ENCODE measurements around the gene STK26. TPM values are rescaled to one million over a fixed set of nuclear protein-coding genes. Genes with fewer than 3 reads are reported as not detected.

Gene STK26
- total and polyA plus RNA-seq, 2 experiments from 2014 or later = 65.2 to 110 TPM

DNA sequence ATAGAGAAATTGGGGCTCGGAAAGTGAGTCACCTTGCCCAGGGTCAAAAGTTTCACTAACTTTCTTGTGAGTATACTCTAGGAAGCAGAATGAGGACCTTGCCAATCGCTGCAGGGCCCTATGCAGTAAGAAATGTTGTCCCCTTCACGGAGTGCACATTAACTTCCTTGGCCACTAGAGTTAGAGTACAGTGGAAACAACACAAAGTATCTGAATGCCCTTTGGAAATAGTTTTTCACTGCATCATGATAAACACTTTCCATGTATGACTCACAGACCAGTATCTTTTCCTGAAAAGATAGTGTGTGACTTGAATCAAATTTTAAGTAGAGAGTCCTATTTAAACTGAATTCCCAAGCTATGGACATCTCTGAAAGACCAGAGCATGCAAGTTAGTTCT lies 45.5 kb upstream of the STK26 start:
- Mint-ChIP-seq H3K36me3 (ENCODE audit: low read depth) (no peaks in the 10 kb centered on the region), H3K27me3 (ENCODE audit: insufficient read depth, low read depth, poor library complexity) (no peaks in the 10 kb centered on the region), H3K4me1 (peaks cover 20% of the 10 kb centered on the region; the same call in 2 of the 3 replicates)

DNA sequence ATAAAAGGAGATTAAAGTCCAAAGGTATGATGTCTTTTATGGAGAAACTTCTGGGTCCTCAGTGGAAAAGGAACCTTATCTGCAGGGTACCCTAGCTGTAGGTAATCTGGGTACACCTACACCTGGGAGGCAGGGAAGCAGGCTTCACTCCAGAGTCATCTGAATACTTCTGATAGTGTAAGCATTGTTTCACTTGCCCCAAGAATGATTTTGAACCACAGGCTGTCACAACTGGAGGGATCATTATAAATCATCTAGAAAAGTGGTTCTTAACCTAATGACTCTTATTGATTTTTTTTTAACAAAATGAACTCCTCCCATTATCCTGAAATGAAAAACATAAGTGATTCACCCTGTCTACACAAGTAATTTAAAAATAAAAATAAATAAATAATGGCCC lies 44.0 kb upstream of the STK26 start:
- Histone ChIP-seq H3K79me2 (replicated peaks; ENCODE audit: insufficient read depth) (no peaks in the 10 kb centered on the region), H3K4me1 (ENCODE audit: insufficient read depth) (no peaks in the 10 kb centered on the region), H3K27me3 (ENCODE audit: insufficient read depth) (no peaks in the 10 kb centered on the region), H4K20me1 (replicated peaks; ENCODE audit: insufficient read depth) (no peaks in the 10 kb centered on the region), H3F3A (replicated peaks; ENCODE audit: low read depth) (no peaks in the 10 kb centered on the region), H3K9me2 (ENCODE audit: insufficient read depth) (no peaks in the 10 kb centered on the region), H3K4me2 (no peak overlapping the region), H3K4me3 (no peak overlapping the region), H3K36me3 (ENCODE audit: insufficient read depth) (no peaks in the 10 kb centered on the region), H3K27ac (ENCODE audit: low read depth) (no peak overlapping the region), H2AFZ (no peak overlapping the region)
- ATAC-seq (no peak), DNase-seq (ENCODE audit: low spot score) (no peak)
- Mint-ChIP-seq H3K27me3 (ENCODE audit: insufficient read depth, low read depth, poor library complexity) (no peaks in the 10 kb centered on the region), H3K27ac (no peak overlapping the region), H3K4me3 (no peak overlapping the region), H3K4me1 (peaks cover 20% of the 10 kb centered on the region; the same call in 2 of the 3 replicates), H3K36me3 (ENCODE audit: low read depth) (no peaks in the 10 kb centered on the region), H3K9me3 (no peaks in the 10 kb centered on the region)
- TF ChIP-seq, protein P1, sequence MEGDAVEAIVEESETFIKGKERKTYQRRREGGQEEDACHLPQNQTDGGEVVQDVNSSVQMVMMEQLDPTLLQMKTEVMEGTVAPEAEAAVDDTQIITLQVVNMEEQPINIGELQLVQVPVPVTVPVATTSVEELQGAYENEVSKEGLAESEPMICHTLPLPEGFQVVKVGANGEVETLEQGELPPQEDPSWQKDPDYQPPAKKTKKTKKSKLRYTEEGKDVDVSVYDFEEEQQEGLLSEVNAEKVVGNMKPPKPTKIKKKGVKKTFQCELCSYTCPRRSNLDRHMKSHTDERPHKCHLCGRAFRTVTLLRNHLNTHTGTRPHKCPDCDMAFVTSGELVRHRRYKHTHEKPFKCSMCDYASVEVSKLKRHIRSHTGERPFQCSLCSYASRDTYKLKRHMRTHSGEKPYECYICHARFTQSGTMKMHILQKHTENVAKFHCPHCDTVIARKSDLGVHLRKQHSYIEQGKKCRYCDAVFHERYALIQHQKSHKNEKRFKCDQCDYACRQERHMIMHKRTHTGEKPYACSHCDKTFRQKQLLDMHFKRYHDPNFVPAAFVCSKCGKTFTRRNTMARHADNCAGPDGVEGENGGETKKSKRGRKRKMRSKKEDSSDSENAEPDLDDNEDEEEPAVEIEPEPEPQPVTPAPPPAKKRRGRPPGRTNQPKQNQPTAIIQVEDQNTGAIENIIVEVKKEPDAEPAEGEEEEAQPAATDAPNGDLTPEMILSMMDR (conservative IDR thresholded peaks at IDR 0.05; ENCODE audit: low read depth in 2 of 2) = no peak
- TF ChIP-seq, protein P2, sequence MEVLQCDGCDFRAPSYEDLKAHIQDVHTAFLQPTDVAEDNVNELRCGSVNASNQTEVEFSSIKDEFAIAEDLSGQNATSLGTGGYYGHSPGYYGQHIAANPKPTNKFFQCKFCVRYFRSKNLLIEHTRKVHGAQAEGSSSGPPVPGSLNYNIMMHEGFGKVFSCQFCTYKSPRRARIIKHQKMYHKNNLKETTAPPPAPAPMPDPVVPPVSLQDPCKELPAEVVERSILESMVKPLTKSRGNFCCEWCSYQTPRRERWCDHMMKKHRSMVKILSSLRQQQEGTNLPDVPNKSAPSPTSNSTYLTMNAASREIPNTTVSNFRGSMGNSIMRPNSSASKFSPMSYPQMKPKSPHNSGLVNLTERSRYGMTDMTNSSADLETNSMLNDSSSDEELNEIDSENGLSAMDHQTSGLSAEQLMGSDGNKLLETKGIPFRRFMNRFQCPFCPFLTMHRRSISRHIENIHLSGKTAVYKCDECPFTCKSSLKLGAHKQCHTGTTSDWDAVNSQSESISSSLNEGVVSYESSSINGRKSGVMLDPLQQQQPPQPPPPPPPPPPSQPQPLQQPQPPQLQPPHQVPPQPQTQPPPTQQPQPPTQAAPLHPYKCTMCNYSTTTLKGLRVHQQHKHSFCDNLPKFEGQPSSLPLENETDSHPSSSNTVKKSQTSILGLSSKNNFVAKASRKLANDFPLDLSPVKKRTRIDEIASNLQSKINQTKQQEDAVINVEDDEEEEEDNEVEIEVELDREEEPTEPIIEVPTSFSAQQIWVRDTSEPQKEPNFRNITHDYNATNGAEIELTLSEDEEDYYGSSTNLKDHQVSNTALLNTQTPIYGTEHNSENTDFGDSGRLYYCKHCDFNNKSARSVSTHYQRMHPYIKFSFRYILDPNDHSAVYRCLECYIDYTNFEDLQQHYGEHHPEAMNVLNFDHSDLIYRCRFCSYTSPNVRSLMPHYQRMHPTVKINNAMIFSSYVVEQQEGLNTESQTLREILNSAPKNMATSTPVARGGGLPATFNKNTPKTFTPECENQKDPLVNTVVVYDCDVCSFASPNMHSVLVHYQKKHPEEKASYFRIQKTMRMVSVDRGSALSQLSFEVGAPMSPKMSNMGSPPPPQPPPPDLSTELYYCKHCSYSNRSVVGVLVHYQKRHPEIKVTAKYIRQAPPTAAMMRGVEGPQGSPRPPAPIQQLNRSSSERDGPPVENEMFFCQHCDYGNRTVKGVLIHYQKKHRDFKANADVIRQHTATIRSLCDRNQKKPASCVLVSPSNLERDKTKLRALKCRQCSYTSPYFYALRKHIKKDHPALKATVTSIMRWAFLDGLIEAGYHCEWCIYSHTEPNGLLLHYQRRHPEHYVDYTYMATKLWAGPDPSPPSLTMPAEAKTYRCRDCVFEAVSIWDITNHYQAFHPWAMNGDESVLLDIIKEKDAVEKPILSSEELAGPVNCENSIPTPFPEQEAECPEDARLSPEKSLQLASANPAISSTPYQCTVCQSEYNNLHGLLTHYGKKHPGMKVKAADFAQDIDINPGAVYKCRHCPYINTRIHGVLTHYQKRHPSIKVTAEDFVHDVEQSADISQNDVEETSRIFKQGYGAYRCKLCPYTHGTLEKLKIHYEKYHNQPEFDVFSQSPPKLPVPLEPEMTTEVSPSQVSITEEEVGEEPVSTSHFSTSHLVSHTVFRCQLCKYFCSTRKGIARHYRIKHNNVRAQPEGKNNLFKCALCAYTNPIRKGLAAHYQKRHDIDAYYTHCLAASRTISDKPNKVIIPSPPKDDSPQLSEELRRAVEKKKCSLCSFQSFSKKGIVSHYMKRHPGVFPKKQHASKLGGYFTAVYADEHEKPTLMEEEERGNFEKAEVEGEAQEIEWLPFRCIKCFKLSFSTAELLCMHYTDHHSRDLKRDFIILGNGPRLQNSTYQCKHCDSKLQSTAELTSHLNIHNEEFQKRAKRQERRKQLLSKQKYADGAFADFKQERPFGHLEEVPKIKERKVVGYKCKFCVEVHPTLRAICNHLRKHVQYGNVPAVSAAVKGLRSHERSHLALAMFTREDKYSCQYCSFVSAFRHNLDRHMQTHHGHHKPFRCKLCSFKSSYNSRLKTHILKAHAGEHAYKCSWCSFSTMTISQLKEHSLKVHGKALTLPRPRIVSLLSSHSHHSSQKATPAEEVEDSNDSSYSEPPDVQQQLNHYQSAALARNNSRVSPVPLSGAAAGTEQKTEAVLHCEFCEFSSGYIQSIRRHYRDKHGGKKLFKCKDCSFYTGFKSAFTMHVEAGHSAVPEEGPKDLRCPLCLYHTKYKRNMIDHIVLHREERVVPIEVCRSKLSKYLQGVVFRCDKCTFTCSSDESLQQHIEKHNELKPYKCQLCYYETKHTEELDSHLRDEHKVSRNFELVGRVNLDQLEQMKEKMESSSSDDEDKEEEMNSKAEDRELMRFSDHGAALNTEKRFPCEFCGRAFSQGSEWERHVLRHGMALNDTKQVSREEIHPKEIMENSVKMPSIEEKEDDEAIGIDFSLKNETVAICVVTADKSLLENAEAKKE (CRISPR knock-in tag; IDR thresholded peaks at IDR 0.05) = no peak

More for the DNA sequence above, 45.5 kb upstream of the STK26 start:
- TF ChIP-seq JUNB (IDR thresholded peaks at IDR 0.05; ENCODE audit: unreplicated experiment) = no peak
- TF ChIP-seq, protein P3, sequence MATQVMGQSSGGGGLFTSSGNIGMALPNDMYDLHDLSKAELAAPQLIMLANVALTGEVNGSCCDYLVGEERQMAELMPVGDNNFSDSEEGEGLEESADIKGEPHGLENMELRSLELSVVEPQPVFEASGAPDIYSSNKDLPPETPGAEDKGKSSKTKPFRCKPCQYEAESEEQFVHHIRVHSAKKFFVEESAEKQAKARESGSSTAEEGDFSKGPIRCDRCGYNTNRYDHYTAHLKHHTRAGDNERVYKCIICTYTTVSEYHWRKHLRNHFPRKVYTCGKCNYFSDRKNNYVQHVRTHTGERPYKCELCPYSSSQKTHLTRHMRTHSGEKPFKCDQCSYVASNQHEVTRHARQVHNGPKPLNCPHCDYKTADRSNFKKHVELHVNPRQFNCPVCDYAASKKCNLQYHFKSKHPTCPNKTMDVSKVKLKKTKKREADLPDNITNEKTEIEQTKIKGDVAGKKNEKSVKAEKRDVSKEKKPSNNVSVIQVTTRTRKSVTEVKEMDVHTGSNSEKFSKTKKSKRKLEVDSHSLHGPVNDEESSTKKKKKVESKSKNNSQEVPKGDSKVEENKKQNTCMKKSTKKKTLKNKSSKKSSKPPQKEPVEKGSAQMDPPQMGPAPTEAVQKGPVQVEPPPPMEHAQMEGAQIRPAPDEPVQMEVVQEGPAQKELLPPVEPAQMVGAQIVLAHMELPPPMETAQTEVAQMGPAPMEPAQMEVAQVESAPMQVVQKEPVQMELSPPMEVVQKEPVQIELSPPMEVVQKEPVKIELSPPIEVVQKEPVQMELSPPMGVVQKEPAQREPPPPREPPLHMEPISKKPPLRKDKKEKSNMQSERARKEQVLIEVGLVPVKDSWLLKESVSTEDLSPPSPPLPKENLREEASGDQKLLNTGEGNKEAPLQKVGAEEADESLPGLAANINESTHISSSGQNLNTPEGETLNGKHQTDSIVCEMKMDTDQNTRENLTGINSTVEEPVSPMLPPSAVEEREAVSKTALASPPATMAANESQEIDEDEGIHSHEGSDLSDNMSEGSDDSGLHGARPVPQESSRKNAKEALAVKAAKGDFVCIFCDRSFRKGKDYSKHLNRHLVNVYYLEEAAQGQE (IDR thresholded peaks at IDR 0.05; ENCODE audit: unreplicated experiment) = no peak
- no peak for TF ChIP-seq STAT1 (IDR thresholded peaks at IDR 0.05; ENCODE audit: unreplicated experiment)
- no peak for TF ChIP-seq EZH2phosphoT487 (IDR thresholded peaks at IDR 0.05; ENCODE audit: unreplicated experiment)
- TF ChIP-seq, protein P1 (conservative IDR thresholded peaks at IDR 0.05; ENCODE audit: low read depth in 2 of 2) = no peak
- no peak overlapping the region for H3K4me3 Mint-ChIP-seq
- H3K36me3 ChIP-seq (ENCODE audit: insufficient read depth) = no peaks in the 10 kb centered on the region
- no peak overlapping the region for H3K27ac Mint-ChIP-seq
- H2AFZ ChIP-seq = no peak overlapping the region
- H3K4me2 ChIP-seq = no peak overlapping the region
- H3K79me2 ChIP-seq (replicated peaks; ENCODE audit: insufficient read depth) = no peaks in the 10 kb centered on the region
- no peaks in the 10 kb centered on the region for H4K20me1 ChIP-seq (replicated peaks; ENCODE audit: insufficient read depth)
- ATAC-seq (no peak), DNase-seq (ENCODE audit: low spot score) (no peak)
- H3K9me2 ChIP-seq (ENCODE audit: insufficient read depth) = no peaks in the 10 kb centered on the region
- H3K27ac ChIP-seq (ENCODE audit: low read depth) = no peak overlapping the region
- H3K27me3 ChIP-seq (ENCODE audit: insufficient read depth) = no peaks in the 10 kb centered on the region
- H3K4me1 ChIP-seq (ENCODE audit: insufficient read depth) = no peaks in the 10 kb centered on the region
- no peaks in the 10 kb centered on the region for H3F3A ChIP-seq (replicated peaks; ENCODE audit: low read depth)
- no peaks in the 10 kb centered on the region for H3K9me3 Mint-ChIP-seq
- H3K4me3 ChIP-seq = no peak overlapping the region

All from GM23338 (cell line).